GM21381 (cell line): ENCODE data around the gene GABARAP.

Experiments used
- ATAC-seq: cut with Tn5 transposase; IDR thresholded peaks from one replicate; pipeline ENCODE4 v1.9.1; 2021; ENCODE audit warnings: mild to moderate bottlenecking, moderate library complexity; ENCODE audit not compliant: unreplicated experiment

Gene GABARAP

DNA sequence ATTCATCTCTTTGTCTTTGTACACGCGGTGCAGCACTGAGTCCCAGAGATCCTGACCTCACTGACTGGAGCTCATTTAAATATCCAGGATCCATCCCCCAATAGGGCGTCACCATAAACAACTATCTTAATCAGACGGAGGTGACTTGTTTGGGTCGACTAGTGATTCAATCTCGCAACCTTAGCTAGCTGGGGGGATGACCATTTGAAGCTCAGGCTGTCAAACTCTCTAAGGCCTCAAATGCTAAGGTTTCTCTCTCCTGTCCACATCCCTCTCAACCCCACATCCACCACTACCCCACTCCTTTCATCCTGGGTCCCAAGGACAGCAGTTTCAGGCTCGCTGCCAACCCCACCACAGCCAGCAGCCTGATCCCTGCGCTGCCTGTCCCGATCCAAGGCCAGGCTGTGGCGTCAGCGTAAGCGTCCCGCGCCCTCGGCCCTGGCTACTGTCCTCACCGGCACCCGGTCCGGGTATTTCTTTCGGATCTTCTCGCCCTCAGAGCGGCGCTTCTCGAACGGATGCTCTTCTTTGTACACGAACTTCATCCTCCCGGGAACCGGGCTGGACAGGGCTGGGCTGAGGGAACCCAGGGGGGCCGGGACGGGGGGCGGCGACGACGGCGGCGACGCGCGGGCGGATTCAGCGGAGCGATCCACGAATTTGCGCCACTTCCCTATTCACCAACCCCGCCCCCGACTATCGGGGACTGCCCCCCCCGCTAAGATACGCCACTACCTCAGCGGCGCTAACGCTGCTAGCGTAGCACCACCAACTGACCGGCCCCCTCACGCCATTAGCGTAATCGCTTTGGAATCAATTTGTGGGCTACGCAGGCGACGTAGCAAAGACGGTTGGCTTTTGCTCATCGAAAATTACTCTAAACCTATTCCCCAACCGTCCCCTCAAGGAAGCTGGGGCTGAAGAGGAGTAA is at the start of gene GABARAP:
GABARAP (minus strand) TSS at position 667 of the 934 bp plus-strand sequence; CDS start at position 548, 119 bp downstream.
- peak; percentile 27 for ATAC-seq

DNA sequence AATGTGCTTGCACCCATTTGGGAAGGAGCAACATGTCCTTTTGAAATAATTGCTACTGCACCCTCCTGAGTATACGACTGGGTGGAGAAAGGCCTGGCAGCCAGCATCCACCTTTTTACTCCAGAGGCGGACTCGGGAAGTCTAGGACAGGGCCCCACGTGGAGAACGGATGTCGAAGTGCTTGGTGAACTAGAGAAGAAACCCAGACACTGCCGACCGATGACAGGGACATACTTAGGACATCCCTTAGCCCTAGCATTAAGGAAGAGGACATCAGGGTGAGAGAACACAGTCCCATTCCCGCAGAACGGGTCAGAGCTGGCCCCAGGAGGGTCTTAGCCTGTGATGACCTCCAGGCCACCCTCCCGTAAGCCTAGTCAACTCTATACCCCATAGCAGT is 48.4 kb upstream of the GABARAP start:
- ATAC-seq, result no peak

DNA sequence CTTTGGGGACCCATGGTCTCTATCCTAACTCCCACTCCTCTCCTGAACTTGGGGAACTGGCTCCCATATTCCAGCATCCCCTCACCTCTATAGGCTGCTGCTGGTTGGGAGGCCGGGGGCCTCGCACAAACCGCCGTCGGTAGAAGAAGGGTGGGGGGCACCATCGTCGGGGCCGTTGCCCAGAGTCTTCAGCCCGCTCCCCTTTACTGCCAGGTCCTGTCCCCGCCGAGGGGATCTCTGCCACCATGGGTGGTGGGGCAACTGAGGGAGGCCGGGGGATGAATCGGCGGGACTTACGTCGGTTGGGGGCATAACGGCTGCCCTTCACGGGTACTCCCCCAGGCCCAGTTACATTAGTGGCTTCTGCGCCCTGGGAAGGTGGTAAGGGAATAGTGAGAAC is 47.9 kb upstream of the GABARAP start:
- ATAC-seq, result no peak

DNA sequence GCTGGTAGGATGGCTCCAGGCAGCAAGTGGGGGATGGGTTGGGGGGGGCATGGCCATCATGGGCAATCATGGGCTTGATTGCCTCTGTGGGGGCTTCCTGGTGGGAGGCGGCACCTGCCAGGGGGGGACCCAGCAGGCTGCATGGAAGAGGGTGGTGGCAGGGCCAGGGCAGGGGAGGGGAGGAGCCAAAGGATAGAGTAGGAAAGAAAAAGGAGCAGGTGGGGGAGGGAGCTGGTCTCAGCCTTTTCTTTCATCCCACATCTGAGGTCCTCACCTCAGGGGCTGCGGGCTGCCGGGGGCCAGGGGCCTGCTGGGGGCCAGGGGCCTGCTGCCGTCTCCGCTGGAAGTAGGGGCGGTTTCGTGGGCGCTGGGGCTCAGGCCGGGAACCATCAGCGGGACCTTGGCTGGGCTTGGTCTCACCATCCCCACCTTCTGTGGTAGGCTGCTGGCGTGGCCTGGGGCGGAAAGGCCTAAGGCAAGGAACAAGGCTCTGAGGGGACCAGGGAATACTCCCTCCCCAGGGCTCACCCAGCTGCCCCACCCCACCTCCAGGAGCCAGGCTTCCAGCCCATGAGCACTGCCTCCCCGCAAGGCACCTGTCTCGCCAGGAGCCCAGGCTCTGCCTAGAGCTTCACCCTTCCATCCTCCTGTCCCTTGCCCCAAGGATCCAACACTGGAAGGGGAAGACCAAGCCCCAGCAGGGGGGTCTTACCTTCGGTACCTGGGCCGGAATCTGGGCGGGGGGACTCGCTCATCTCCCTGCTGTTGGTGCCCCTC is 47.2 kb upstream of the GABARAP start:
- ATAC-seq, result no peak

DNA sequence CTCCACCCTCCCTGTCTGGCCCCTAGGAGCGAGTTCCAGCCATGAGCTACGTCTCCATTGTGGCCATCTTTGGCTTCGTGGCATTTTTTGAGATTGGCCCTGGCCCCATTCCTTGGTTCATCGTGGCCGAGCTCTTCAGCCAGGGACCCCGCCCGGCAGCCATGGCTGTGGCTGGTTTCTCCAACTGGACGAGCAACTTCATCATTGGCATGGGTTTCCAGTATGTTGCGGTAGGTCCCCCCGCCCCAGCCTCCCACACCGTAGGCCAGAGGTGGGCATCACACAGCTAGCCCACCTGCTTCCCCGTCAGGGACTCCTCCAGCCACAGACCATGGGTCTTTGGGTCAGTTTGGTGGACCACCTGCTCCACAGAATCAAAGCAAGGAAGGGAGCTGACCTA is 43.4 kb upstream of the GABARAP start:
- ATAC-seq, result no peak

DNA sequence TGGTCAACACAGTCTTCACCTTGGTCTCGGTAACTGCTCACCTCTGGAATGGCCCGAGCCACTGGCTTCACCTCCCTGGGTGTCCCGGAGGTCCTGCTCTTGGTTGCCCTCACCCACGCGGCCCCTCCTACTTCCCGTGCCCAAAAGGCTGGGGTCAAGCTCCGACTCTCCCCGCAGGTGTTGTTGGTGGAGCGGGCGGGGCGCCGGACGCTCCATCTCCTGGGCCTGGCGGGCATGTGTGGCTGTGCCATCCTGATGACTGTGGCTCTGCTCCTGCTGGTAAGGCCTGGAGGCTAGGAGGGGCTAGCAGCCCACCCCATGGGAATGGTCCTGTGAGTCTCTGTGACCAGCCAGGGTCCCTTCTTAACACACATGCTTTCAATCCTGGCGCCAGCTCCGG is 42.7 kb upstream of the GABARAP start:
- no peak for ATAC-seq

DNA sequence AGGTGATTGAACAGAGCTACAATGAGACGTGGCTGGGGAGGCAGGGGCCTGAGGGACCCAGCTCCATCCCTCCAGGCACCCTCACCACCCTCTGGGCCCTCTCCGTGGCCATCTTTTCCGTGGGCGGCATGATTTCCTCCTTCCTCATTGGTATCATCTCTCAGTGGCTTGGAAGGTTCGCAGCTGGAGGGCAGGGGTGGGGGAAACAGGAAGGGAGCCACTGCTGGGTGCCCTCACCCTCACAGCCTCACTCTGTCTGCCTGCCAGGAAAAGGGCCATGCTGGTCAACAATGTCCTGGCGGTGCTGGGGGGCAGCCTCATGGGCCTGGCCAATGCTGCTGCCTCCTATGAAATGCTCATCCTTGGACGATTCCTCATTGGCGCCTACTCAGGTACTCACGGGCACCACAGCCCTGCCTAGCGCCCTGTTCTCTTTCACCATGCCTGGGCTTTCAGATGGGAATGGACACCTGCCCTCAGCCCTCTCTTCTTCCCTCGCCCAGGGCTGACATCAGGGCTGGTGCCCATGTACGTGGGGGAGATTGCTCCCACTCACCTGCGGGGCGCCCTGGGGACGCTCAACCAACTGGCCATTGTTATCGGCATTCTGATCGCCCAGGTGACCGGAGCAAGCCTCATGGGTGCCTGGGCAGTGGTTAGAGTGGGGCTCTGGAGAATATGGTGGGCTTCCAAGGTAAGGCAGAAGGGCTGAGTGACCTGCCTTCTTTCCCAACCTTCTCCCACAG is 41.4 kb upstream of the GABARAP start:
- ATAC-seq, result no peak

DNA sequence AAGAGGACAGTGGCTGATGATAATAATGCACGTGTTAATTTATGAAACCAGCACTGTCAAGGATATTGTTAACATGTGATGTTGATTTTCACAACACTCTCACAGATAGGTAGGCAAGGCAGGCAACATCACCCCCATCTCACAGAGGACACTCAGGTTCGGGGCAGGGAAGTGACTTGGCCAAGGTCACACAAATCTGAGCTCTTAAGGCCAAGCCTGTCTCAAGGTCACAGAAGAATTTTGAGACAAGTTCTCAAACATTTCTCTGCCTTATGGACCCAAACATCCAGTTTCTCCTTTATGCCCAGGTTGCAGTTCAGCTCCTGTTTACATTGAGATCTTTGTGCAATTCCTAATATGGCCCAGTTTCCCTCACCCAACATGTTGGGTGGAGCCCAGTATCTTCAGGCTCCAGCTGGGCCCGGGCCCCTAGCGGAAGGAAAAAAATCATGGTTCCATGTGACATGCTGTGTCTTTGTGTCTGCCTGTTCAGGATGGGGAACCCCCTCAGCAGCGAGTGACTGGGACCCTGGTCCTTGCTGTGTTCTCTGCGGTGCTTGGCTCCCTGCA is 40.6 kb upstream of the GABARAP start:
- ATAC-seq, result no peak

DNA sequence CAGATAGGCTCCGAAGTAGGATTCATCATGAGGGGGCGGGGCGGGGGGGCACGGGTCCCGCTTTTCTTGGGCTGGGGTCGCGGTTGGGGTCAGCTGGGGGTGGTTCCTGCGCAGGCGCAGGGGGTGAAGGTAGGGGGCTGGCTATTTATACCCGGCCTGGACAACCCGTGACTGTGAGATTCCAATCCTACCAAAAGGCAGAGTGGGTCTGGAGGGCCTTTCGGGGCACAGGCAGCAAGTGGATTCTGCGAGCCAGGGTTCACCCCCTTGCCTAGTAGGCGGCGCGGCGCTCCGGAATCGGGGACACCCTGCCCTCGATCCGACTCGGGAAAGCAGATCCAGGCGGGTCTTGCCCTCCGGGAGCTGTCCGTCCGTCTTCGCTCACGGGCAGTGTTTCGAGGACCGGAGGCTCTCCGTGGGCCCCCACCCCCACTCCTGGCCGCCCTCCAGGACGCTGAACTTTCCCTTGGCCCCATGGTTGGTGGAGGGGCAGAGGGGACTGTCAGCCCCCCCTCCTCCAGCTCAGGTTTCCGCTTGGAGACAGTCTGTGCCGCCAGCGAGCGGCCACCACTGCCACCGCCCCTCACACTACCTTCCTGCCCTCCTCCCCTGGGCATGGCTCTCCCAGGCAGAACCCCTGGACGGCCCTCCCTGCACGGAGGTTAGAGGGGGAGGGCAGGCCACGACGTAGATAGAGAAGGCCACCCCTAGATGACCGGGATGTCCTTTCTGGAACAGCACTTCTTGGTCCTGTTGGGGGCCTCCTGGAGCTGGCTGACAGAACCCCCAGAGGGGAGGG is 39.9 kb upstream of the GABARAP start:
- no peak for ATAC-seq

DNA sequence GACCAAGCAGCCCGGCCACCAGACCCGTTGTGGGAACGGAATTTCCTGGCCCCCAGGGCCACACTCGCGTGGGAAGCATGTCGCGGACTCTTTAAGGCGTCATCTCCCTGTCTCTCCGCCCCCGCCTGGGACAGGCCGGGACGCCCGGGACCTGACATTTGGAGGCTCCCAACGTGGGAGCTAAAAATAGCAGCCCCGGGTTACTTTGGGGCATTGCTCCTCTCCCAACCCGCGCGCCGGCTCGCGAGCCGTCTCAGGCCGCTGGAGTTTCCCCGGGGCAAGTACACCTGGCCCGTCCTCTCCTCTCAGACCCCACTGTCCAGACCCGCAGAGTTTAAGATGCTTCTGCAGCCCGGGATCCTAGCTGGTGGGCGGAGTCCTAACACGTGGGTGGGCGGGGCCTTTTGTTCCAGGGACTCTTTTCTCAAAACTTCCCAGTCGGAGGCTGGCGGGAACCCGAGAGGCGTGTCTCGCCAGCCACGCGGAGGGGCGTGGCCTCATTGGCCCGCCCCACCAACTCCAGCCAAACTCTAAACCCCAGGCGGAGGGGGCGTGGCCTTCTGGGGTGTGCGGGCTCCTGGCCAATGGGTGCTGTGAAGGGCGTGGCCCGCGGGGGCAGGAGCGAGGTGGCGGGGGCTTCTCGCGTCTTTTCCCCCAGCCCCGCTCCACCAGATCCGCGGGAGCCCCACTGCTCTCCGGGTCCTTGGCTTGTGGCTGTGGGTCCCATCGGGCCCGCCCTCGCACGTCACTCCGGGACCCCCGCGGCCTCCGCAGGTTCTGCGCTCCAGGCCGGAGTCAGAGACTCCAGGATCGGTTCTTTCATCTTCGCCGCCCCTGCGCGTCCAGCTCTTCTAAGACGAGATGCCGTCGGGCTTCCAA is 39.1 kb upstream of the GABARAP start, which contains the start of gene SLC2A4:
SLC2A4 (plus strand) TSS at position 645 of the 879 bp plus-strand sequence; CDS start at position 862, 217 bp downstream.
- peak; percentile 63 for ATAC-seq

DNA sequence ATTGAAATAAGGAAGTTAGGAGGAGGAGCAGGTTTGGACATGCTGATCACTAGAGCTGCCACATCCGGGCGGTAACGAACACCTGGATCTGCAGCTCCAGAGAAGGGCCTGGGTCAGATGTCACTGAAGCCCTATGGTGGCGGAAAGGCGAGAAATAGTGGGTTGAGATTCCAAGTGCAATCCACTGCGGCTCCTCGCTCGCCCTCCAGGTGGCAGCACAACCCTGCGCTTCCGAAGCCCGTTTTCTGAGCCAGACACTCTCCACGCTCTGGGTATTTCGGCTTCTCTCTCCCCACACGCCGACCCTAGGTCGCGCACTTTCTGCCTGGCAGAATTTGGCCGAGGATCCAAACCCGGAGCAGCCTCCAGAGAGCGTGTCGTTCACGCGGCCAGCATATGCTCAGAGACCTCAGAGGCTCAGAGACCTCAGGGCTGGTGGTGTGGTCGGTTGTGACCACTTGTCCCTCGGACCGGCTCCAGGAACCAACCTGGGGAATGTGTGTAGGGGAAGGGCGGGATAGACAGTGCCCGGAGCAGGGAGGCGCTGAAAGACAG is 38.3 kb upstream of the GABARAP start:
- ATAC-seq, result peak; percentile 40

DNA sequence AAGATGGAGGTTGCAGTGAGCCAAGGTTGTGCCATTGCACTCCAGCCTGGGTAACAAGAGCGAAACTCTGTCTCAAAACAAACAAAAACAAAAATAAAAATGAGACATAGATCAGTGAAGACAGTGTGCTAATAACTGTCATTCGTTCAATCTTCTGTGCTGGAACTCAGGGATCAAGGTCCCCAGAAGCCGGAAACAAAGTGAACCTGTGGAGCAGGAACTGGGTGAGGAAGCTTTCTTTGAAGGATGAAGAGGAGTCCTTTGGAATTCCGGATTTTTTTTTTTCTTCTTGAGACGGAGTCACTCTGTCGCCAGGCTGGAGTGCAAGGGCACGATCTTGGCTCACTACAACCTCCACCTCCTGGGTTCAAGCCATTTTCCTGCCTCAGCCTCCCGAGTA is 37.2 kb upstream of the GABARAP start:
- no peak for ATAC-seq

DNA sequence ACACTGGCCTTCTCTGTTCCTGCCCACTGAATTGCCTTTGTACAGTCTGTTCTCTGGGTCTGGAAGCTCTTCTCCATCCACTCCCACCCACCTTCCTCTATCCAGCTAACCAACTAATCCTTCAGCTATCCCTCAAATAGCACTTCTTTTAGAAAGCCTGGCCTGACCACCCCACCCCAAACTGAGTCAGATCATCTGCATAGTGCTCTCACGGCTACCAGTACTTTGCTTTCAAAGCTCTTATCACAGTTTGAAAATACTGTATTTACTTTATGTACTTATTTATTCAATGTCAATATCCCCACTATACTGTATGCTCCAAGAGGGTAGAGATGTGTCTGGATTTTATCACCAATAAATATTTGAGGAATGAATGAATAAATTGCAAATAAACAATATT is 24.5 kb upstream of the GABARAP start:
- no peak for ATAC-seq

DNA sequence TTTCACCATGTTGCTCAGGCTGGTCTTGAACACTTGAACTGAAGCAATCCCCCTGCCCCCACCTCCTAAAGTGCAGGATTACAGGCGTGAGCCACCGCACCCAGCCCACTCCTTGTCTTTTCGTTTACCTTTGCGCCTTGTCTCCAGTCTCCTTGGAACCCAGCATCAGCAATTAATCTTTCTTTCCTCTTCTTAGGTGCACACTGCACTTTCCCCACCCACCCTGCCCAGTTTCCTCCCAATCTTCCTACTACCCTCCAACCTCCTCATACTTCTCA is 21.5 kb upstream of the GABARAP start:
- ATAC-seq, result no peak

DNA sequence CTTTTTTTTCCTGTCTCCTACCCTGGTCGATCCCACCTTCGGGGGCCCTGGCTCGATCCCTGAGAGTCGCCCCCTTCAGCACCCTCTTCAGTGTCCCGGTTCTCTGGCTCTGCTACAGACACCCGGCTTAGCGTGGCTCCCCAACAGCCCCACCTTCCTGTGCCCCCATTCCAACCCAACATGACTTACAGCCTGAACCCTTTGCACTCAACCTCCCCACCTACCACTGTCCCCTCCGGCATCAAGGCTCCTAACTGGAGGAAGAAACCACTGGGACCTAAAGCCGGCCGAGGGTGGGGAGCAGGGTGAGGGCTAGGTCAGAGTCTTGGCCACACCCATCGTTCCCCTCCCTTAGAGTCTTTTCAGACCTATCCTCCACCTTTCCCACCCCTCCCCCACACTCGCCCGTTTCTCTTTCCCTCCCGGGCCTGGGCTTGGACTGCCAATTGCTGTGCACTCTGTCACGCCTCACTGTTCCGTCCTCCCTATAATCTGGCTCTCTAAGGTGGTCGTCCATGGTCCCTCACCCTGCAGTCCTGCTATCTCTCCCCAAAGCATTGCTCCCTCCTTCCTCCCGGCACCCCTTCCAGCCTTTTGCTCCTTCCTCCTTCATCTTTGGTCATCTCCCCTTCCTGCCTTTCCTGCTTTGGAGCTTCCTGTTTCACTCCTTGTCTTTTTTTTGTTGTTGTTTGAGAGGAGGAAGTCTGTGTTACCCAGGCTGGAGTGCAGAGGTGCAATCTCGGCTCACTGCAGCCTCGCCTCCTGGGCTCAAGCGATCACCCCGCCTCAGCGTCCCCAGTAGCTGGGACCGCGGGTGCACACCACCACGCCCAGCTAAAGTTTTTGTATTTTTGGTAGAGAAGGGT is 20.9 kb upstream of the GABARAP start:
- ATAC-seq, result no peak

DNA sequence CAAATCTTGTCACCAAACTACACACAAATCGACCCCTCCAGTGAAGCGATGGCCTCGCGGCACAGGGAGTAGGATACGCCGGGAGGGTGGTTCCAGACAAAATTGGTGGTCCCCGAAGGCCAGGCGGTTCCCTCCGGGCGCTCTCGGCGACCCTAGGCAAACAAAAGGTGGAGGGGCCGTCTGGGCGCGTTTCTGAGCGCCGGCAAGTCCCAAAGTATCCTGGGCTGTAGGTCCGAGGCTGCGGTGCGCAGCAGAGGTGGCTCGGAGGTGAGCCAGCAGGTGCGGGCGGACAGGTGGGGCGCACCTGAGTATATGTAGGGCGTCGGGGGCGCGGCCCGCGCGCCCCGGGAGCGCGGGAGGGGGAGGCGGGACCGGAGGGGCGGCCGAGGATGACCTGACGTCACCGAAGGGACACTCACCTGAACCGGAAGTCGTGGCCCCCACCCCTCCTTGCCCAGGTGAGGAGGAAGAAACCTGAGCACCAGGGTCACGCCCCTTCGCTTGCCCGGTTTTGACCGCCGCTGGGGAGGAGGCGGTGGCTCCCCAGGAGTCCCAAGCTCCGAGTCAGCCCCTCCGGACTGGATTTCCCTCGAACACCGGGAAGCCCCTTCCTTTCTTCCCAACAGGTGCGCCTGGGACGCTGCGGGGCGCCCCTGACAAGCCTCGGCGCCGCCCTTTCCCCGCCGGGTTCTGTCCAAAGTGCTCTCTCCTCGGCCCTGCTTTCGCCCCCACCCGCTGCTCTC is 20.1 kb upstream of the GABARAP start, which contains the start of gene CLDN7:
CLDN7 (minus strand) TSS at position 287 of the 743 bp plus-strand sequence. CDS start 435 bp downstream, outside the sequence.
- ATAC-seq, result no peak
